OCI-LY7 (cell line): ENCODE results near the gene ST6GALNAC6. TPM values are rescaled to one million over a fixed set of nuclear protein-coding genes. Genes with fewer than 3 reads are reported as not detected.

Experiments
- BruUV-seq: library from RNA; stranded (reverse); fragments of 400-500 nt; replicated peaks from 2 replicates; lab custom pipeline; 2021; lab: Mats Ljungman, UMichigan
- CTCF ChIA-PET: fragments of 300-600 bp; sonication (Branson Sonifier 250); formaldehyde crosslinking; loops from one replicate; lab custom pipeline; 2022; ENCODE audit warnings: antibody characterized with exemption; ENCODE audit not compliant: unreplicated experiment; lab: Charles Lee
- POLR2A ChIA-PET: fragments of 300-600 bp; sonication (Branson Sonifier 250); formaldehyde crosslinking; loops from one replicate; lab custom pipeline; 2022; ENCODE audit warnings: antibody characterized with exemption; lab: Charles Lee
- DNase-seq: peaks from one replicate; pipeline ENCODE4 v3.0.0-alpha.2; 2015; ENCODE audit warnings: low spot score
- H2AFZ ChIP-seq: fragments of 200-600 bp; sonication (generic), shearing (Covaris generic); 2 replicates; pipeline ENCODE4 v1.6.1; 2014; ENCODE audit warnings: mild to moderate bottlenecking, antibody characterized with exemption, low read length, moderate library complexity
- H3K27ac ChIP-seq: fragments of 200-600 bp; sonication (generic); 2 replicates; pipeline ENCODE4 v1.5.1; 2014; ENCODE audit warnings: mixed run types, low read depth, mild to moderate bottlenecking, moderate library complexity, low read length, inconsistent platforms; ENCODE audit not compliant: poor library complexity, severe bottlenecking
- H3K36me3 ChIP-seq: fragments of 200-600 bp; sonication (generic); 2 replicates; pipeline ENCODE4 v1.6.1; 2014; ENCODE audit warnings: mild to moderate bottlenecking, antibody characterized with exemption, low read length, moderate library complexity, mixed read lengths; ENCODE audit not compliant: insufficient read depth
- H3K4me1 ChIP-seq: fragments of 200-600 bp; sonication (generic); 2 replicates; pipeline ENCODE4 v1.5.1; 2014; ENCODE audit warnings: mild to moderate bottlenecking, low read length; ENCODE audit not compliant: insufficient read depth, poor library complexity, severe bottlenecking
- H3K4me2 ChIP-seq: fragments of 200-600 bp; sonication (generic); 2 replicates; pipeline ENCODE4 v1.6.1; 2014; ENCODE audit warnings: mild to moderate bottlenecking, low read length
- H3K4me3 ChIP-seq: fragments of 200-600 bp; sonication (generic); 2 replicates; pipeline ENCODE4 v1.5.1; 2014; ENCODE audit warnings: mild to moderate bottlenecking, low read depth, low read length; ENCODE audit not compliant: poor library complexity, severe bottlenecking
- H3K79me2 ChIP-seq: fragments of 200-600 bp; sonication (generic); 2 replicates; pipeline ENCODE4 v1.6.1; 2016; ENCODE audit warnings: low read depth, mild to moderate bottlenecking, low read length, moderate library complexity, mixed read lengths; ENCODE audit not compliant: insufficient read depth
- H3K9me2 ChIP-seq: fragments of 200-600 bp; sonication (generic); 2 replicates; pipeline ENCODE4 v1.6.1; 2016; ENCODE audit warnings: mild to moderate bottlenecking, low read length, mixed read lengths; ENCODE audit not compliant: insufficient read depth
- H3K9me3 ChIP-seq: fragments of 200-600 bp; sonication (generic); 2 replicates; pipeline ENCODE4 v1.6.1; 2014; ENCODE audit warnings: mild to moderate bottlenecking, mixed run types, low read length, mixed read lengths
- H4K20me1 ChIP-seq: fragments of 200-600 bp; sonication (generic); 2 replicates; pipeline ENCODE4 v1.6.1; 2014; ENCODE audit warnings: mild to moderate bottlenecking, antibody characterized with exemption, low read length, moderate library complexity, mixed read lengths; ENCODE audit not compliant: insufficient read depth
- CTCF ChIP-seq: fragments of 200-600 bp; sonication (generic); conservative IDR thresholded peaks from 2 replicates; pipeline ENCODE4 v1.5.1; 2014; ENCODE audit warnings: mild to moderate bottlenecking, antibody characterized with exemption, low read length, moderate library complexity, mixed read lengths
- EZH2phosphoT487 ChIP-seq: fragments of 200-600 bp; sonication (generic); IDR thresholded peaks from 2 replicates; pipeline ENCODE4 v1.6.1; 2018; ENCODE audit warnings: low read depth, borderline replicate concordance, mild to moderate bottlenecking, mixed run types, antibody characterized with exemption, low read length, moderate library complexity, mixed read lengths
- intact Hi-C: fragments of 100-400 bp; cut with micrococcal nuclease; formaldehyde crosslinking; loops from one replicate; pipeline ENCODE4 v1.10.0; 2022; ENCODE audit not compliant: unreplicated experiment
- total RNA-seq, 2 experiments: library from RNA; depleted of rRNA in 1 of 2; stranded (reverse); fragments of >200 nt in 1 of 2; shearing (Covaris generic) in 1 of 2; gene quantifications; 2 replicates each; pipeline ENCODE4 v1.2.3, GENCODE V29; 2014 to 2022

ST6GALNAC6 gene
- total RNA-seq, 2 experiments from 2014 or later: 43.7 to 51.3 TPM

GRCh38 chr9:127928676-127929624 is 29.5 kb upstream of the ST6GALNAC6 start:
- Histone ChIP-seq H3K9me3 (no peaks in the 10 kb centered on the region), H3K27ac (no peak overlapping the region), H3K4me1 (peaks cover 41% of the 10 kb centered on the region), H3K9me2 (no peaks in the 10 kb centered on the region), H3K79me2 (no peaks in the 10 kb centered on the region), H3K4me3 (no peak overlapping the region), H3K36me3 (no peaks in the 10 kb centered on the region), H2AFZ (no peak overlapping the region), H4K20me1 (no peaks in the 10 kb centered on the region), H3K4me2 (peak overlapping the region; percentile 71; the same call in 1 of the 2 replicates)
- no peak for DNase-seq
- intact Hi-C loops: loop anchor here (10.0 kb wide), 1 partner anchor 424 kb away; no protein-coding TSS in a partner anchor
- CTCF ChIA-PET: no interaction called here
- no TSS peak for BruUV-seq
- POLR2A ChIA-PET: interaction anchor here (0.6 kb wide), 1 partner anchor 110 kb away, joined by 5 read pairs; no protein-coding TSS in a partner anchor
- TF ChIP-seq EZH2phosphoT487 (no peak), CTCF (no peak)

- no peak overlapping the region for H3K27ac ChIP-seq
- POLR2A ChIA-PET: interaction anchor here (0.6 kb wide), 1 partner anchor 11 kb away, joined by 5 read pairs; no protein-coding TSS in a partner anchor
- H3K9me2 ChIP-seq: no peaks in the 10 kb centered on the region
- H3K4me2 ChIP-seq: peak overlapping the region; percentile 71
- no peak for DNase-seq
- H3K4me1 ChIP-seq: peaks cover 41% of the 10 kb centered on the region
- TF ChIP-seq CTCF (no peak), EZH2phosphoT487 (no peak)
- no peak overlapping the region for H2AFZ ChIP-seq
- H3K9me3 ChIP-seq: no peaks in the 10 kb centered on the region
- peak overlapping the region; percentile 61 for H3K4me3 ChIP-seq
- no peaks in the 10 kb centered on the region for H4K20me1 ChIP-seq
- H3K79me2 ChIP-seq: no peaks in the 10 kb centered on the region
- no peaks in the 10 kb centered on the region for H3K36me3 ChIP-seq
- intact Hi-C loops: loop anchor here (10.0 kb wide), 1 partner anchor 423 kb away; no protein-coding TSS in a partner anchor
- no TSS peak for BruUV-seq
- CTCF ChIA-PET: interaction anchor here (0.6 kb wide), 1 partner anchor 540 kb away, joined by 6 read pairs; no protein-coding TSS in a partner anchor
These were observed 28.7 kb upstream of the ST6GALNAC6 start for GRCh38 chr9:127927988-127928675.
